RPMI8226 (cell line): Measurements from ENCODE around the gene DBF4B.
"Not testable (repeated sequence)": the region's sequence is repeated elsewhere in the genome, so short reads cannot be mapped to it uniquely, and the experiment has no call there.

ENCODE experiments used
- DNase-seq: peaks from one replicate; pipeline ENCODE4 v3.0.0-alpha.2; 2015

DBF4B gene

GRCh38 chr17:44736551-44737240 lies 28.2 kb downstream of the DBF4B start:
- DNase-seq: no peak

GRCh38 chr17:44738214-44738906 lies 29.9 kb downstream of the DBF4B start:
- no peak for DNase-seq

- DNase-seq: no peak
Measured at GRCh38 chr17:44741316-44741715, 32.9 kb downstream of the DBF4B start.

GRCh38 chr17:44745301-44745700 lies 36.8 kb downstream of the DBF4B start:
- DNase-seq: no peak

GRCh38 chr17:44745738-44746137 lies 37.3 kb downstream of the DBF4B start:
- not testable (repeated sequence) for DNase-seq

GRCh38 chr17:44747566-44747965 lies 39.1 kb downstream of the DBF4B start:
- DNase-seq: no peak

GRCh38 chr17:44749076-44749979 lies 40.9 kb downstream of the DBF4B start:
- DNase-seq: no peak

GRCh38 chr17:44749980-44750318 lies 41.5 kb downstream of the DBF4B start:
- no peak for DNase-seq

- no peak for DNase-seq
Measured at GRCh38 chr17:44751331-44751730, 42.9 kb downstream of the DBF4B start.

- DNase-seq: no peak
Measured at GRCh38 chr17:44751806-44752205, 43.3 kb downstream of the DBF4B start.

- no peak for DNase-seq
Measured at GRCh38 chr17:44752953-44753861, 44.7 kb downstream of the DBF4B start.

- no peak for DNase-seq
Measured at GRCh38 chr17:44754276-44754675, 45.8 kb downstream of the DBF4B start.

GRCh38 chr17:44755180-44755579 lies 46.7 kb downstream of the DBF4B start:
- not testable (repeated sequence) for DNase-seq

- DNase-seq: no peak
Measured at GRCh38 chr17:44757045-44757917, 48.8 kb downstream of the DBF4B start.

GRCh38 chr17:44757918-44758413 lies 49.5 kb downstream of the DBF4B start:
- DNase-seq: no peak

- peak; percentile 27 for DNase-seq
Measured at GRCh38 chr17:44758414-44759085, 50.1 kb downstream of the DBF4B start, which contains the start of gene ADAM11. Gene ADAM11 (plus strand): TSS chr17:44758988. CDS start chr17:44759200, 212 bp downstream.

- no peak for DNase-seq
Measured at GRCh38 chr17:44759086-44759915, 50.8 kb downstream of the DBF4B start.

- DNase-seq: no peak
Measured at GRCh38 chr17:44759916-44760243, 51.4 kb downstream of the DBF4B start.

- no peak for DNase-seq
Measured at GRCh38 chr17:44760474-44761308, 52.2 kb downstream of the DBF4B start.
